HEK293T (cell line): ENCODE measurements around the gene DNAJC4.

Source experiments
- FOXA1 ChIP-seq: fragments of 450-650 bp; IDR thresholded peaks from 2 replicates; pipeline ENCODE4 v1.6.1; 2016; ENCODE audit warnings: mild to moderate bottlenecking
- FOXM1 ChIP-seq: fragments of 450-650 bp; IDR thresholded peaks from 2 replicates; pipeline ENCODE4 v1.6.1; 2017; ENCODE audit warnings: mild to moderate bottlenecking, borderline replicate concordance
- SUZ12 ChIP-seq: fragments of 450-650 bp; IDR thresholded peaks from 2 replicates; pipeline ENCODE4 v1.6.1; 2016; ENCODE audit warnings: mild to moderate bottlenecking
- ZNF384 ChIP-seq: fragments of 450-650 bp; IDR thresholded peaks from 2 replicates; pipeline ENCODE4 v1.6.1; 2016

DNA sequence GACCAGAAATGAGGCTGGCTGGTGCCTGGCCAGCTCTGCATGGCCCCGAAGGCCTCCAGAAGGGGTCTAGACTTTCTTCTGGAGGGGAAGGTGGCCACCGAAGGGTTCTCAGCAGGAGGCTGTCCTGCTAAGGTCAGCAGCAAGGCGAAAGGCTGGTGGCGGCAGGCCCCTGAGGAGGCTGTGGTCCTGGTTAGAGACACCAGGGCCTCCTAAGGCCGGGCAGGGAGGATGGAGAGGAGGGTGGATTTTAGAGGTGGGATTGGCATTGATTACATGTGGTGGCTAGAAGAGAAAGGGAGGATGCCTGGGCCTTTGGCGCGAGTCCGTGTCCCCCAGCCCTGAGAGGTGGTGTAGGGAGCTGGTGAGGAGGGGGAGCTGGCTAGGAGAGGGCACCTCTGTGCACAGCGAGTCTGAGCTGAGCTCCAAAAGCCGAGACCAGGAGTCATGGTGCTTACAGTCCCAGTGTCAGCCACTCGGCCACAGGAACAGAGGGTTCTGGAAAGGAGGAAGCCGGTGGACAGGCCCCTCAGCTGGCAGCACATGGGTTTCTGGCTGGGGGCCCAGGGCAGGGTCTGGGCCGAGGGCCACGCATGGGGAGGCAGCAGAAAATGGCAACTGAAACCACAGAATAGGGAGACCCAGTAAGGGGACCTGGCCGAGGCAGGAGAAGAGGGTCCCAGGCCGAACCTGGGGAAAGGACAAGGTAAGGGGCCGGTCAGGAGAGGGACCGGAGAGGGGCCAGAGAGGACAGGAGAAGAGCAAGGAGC lies 21.4 kb upstream of the DNAJC4 start:
- TF ChIP-seq ZNF384 (no peak), FOXA1 (no peak), FOXM1 (no peak), SUZ12 (no peak)
